ENCODE measurements around the gene OXER1. TPM values are rescaled to one million over a fixed set of nuclear protein-coding genes. Genes with fewer than 3 reads are reported as not detected.

The OXER1 gene
- total RNA-seq, 1 experiment from 2014 or later = 0.52 TPM

- no peak for DNase-seq (ENCODE audit: low read depth)
Measured at GRCh38 chr2:42793334-42794270, 29.7 kb upstream of the OXER1 start.

DNA sequence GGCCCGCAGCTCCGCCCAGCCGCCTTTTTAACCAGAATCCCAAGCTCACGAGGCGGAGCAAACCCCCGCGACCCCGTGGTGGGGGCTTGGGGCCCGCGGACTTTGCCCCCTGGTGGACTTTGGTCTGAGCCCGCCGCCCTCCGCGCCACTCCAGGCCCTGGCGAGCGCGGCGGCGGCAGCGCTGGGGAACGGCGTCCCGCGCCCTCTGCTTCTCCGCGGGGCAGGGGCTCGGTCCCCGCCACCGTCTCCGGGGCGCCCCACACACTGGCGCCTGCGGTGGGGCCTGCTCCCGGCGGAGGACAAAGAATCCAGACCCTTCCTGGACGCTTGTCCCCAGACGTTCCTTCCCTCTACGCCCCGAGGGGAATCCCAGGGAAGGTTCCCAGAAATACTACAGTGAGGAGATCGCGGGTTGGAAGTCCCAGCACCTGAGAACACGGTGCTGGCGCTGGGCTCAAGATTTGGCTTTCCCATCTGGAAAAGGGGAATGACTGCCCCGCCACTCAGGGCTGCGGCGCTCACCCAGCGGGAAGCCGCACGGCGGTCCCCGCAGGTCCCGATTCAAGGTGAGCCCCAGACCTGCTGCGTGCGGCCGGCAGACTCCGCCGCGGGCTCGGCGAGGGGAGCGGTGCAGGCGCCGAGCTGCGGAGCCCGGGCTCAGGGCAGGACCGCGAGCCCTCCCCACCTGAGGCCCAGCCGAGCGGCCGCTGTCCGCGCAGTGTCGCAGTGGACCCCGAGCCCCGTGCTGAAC is 28.8 kb upstream of the OXER1 start, which contains the start of gene HAAO:
TSS of gene HAAO (minus strand) at position 1 of the 751 bp plus-strand sequence. CDS start 47 bp downstream, outside the sequence.
- DNase-seq (ENCODE audit: low read depth) = no peak

DNA sequence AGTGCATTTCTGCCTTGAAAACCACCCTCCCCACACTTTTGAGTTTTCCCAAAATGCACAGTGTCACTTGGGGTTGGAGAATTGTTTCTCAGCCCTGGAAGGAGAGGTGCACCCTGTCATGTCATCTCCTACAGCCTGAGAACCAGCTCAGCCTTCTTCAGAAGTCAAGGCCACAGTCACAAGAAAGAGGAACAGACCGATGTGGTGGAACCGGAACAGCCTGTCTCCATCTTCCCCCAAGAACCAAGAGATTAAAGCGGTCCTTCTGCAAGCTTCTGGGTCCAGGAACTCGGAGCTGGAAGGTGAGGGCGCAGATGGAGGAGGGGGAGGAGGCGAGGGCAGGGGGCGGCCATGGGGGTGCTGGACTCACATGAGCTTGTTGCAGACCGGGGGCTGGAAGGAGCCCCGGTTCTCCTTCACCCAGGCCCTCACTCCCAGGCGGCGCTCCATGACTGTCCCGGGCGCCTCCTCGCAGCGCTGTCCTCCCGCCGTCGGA is 28.2 kb upstream of the OXER1 start:
- DNase-seq (ENCODE audit: low read depth) = no peak

- DNase-seq (ENCODE audit: low read depth) = no peak
Measured at GRCh38 chr2:42791606-42792005, 27.7 kb upstream of the OXER1 start.

DNA sequence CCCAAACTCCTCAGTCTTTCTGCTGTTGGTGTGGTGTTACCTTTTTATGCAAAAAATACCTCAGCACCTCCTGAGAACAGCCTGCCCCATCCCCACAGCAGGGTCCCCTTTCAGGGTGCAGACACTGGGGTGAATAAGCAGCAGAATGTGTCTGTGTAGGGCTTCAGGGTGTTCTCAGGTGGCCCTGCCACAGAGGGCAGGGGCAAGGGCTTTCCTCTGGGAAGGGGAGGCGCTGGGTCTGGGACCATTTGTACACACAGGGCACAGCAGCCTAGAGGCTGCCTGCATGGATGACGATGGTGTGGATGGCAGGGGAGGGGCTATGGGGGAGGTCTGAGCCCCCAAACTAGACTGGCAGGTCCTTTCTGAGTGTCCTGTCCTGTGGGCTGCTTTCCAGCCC is 25.8 kb upstream of the OXER1 start:
- no peak for DNase-seq (ENCODE audit: low read depth)

GRCh38 chr2:42788882-42789281 is 24.9 kb upstream of the OXER1 start:
- DNase-seq (ENCODE audit: low read depth) = no peak

- DNase-seq (ENCODE audit: low read depth) = no peak
Measured at GRCh38 chr2:42788478-42788793, 24.5 kb upstream of the OXER1 start.

GRCh38 chr2:42787788-42788477 is 24.0 kb upstream of the OXER1 start:
- DNase-seq (ENCODE audit: low read depth) = no peak

GRCh38 chr2:42787424-42787787 is 23.5 kb upstream of the OXER1 start:
- DNase-seq (ENCODE audit: low read depth) = no peak

- no peak for DNase-seq (ENCODE audit: low read depth)
Measured at GRCh38 chr2:42786561-42787345, 22.8 kb upstream of the OXER1 start.

DNA sequence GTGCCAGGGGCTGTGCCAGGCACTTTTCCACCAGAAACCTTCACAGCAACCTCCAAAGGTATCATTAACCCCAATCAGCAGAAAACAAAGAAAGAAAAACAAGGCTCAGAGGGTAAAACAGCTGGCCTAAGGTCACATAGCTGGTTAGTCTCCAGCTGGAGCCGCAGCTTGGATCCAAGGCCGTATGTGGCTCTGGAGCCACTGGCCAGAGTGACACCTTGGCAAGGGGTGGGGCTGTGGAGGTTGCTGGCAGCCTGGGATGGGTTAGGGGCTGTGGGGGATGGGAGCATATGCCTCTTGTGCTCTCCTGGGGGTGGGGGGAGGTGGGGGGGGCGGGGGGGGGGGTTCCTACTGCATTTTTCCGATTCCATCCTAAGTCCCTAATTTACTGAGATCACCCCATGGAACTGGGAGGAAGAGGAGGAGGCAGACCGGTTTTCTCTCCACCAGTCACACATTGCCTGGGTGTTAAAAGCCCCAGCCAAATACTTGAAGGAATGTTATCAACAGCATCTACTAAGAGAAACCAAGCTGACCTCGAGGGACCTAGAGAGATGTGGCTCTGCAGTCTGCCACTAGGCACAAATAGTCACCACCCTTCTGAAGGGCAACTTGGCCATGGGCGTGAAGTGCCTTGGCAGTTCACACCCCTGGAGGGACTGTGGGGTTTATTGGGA is 20.4 kb upstream of the OXER1 start:
- no peak for DNase-seq (ENCODE audit: low read depth)

GRCh38 chr2:42783511-42783910 is 19.6 kb upstream of the OXER1 start:
- no peak for DNase-seq (ENCODE audit: low read depth)

DNA sequence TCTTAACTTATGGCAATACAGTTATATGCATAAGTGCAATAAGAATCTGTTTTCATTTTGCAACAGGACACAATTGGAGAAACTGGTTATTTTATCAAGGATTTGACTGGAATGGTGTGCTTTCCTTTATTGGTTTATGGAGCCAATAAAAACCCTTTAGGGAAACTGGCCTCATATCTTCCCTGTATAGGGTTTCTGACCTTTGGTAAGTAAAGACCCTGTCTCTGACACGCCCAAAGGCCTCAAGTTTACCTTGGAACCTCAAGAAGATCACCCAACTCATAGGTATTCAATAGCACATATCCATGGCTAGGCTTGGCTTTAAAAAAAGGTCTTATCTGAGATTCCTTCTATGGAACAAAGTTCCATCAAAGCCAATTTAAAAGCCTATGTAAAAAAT is 17.2 kb upstream of the OXER1 start:
- no peak for DNase-seq (ENCODE audit: low read depth)

DNA sequence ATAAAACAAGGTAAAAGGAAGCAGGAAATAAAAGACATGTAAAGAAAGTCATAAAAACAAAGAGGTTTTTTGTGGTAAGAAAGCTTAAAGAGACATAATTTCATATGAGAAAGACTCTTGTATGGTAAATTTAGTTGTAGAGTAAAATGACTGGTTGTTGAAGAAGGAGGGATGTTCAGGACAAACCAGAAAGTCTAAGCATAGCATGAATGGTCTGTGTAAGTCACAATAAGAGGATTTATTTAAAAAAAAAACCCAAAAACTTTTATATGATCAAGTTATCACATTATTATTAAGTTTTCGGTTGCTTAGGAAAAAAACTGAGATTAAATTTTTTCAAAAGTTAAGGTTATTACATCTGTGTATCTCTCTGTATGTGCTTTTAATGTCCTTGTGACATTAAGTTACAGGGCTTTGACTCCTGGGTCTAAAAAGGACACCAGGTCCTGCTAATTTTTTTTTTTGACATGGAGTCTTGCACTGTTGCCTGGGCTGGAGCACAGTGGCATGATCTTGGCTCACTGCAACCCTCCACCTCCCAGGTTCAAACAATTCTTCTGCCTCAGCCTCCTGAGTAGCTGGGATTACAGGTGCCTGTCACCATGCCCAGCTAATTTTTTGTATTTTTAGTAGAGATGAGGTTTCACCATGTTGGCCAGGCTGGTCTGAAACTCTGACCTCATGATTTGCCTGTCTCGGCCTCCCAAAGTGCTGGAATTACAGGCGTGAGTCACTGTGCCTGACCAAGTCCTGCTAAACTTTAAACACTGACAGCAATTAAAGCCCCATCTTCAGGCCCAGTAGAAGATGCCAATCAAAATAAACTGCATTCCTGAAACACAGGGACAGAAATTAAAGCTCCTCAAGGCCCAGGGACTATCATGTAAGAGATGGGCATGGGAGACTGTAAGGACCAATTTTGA is 14.2 kb upstream of the OXER1 start:
- peak; percentile 29 for DNase-seq (ENCODE audit: low read depth)

- no peak for DNase-seq (ENCODE audit: low read depth)
Measured at GRCh38 chr2:42775810-42776209, 11.9 kb upstream of the OXER1 start.

DNA sequence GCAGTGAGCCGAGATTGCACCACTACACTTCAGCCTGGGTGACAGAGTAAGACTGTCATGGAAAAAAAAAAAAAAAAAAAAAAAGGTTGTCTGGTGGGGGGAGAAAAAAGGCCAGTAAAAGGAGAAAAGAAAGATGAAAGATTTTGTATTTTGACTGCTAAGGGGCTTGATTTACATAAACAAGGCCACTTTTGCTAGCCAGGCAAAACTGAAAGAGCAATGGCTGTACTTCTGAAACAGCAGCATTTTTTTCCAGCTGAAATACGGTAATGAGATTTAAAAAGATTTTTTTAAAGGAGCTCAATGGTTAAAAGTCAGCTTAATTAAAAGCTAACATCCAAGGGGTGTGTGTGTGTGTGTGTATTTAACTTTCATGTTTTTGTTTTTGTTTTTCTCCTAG is 11.3 kb upstream of the OXER1 start:
- no peak for DNase-seq (ENCODE audit: low read depth)

GRCh38 chr2:42771546-42772153 is 7.7 kb upstream of the OXER1 start:
- no peak for DNase-seq (ENCODE audit: low read depth)

DNA sequence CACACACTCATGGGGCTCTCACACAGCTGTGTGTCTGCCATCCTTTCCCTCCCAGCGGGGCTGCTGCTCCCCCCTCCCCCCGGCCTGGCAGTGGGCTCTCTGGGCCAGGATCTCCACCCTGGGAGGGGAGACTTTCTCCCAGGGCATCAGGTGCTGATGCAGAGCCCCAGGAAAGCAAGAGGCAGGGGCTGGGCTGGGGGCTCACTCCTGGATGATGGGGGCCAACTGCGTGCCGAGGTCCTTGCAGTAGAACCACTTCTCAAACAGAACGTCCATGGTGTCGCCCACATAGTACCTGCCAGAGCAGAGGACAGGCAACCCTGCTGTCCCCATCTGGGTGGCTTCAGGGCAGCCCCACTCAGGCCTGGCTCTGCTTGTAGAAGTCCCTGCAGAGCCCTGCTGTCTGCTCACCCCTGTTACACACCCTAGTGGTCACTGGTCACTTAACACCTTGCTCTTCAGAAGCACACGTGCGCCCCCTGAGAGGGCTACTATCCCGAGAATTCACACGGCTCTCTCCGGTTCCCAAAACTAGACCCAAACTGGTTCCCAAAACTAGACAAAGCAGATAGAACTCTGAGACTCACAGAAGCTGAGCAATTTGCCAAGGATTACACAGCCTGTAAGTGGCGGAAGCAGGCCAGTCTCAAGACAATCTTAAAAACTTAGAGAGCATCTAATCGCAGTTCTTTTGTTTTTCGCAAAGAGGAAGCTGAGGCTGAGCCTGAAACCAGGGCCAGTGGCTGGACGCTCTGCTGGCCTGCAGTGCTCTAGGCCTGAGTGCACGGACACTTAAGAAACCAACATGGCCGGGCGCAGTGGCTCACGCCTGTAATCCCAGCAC is 6.6 kb upstream of the OXER1 start:
- peak; percentile 55 for DNase-seq (ENCODE audit: low read depth)

Measured in LHCN-M2 (cell line).